GM10266 (cell line): Measurements from ENCODE around the gene COL1A2.

ENCODE experiments used
- DNase-seq: peaks from one replicate; pipeline ENCODE4 v3.0.0; 2012; ENCODE audit errors: extremely low spot score
- CTCF ChIP-seq: IDR thresholded peaks from 2 replicates; pipeline ENCODE4 v1.5.1; 2012; ENCODE audit warnings: mild to moderate bottlenecking, low read depth; ENCODE audit not compliant: control insufficient read depth, insufficient read depth; ENCODE audit errors: missing control alignments

The COL1A2 gene

GRCh38 chr7:94367949-94368348 is 26.7 kb upstream of the COL1A2 start:
- no peak for DNase-seq
- TF ChIP-seq CTCF: no peak

- DNase-seq: no peak
Measured at GRCh38 chr7:94368371-94368791, 26.3 kb upstream of the COL1A2 start.

GRCh38 chr7:94374231-94374630 is 20.5 kb upstream of the COL1A2 start:
- DNase-seq: no peak

More at GRCh38 chr7:94368371-94368791, 26.3 kb upstream of the COL1A2 start:
- no peak for TF ChIP-seq CTCF

GRCh38 chr7:94374721-94375566 is 19.8 kb upstream of the COL1A2 start:
- no peak for DNase-seq

More at GRCh38 chr7:94374231-94374630, 20.5 kb upstream of the COL1A2 start:
- no peak for TF ChIP-seq CTCF

GRCh38 chr7:94375691-94376090 is 19.0 kb upstream of the COL1A2 start:
- DNase-seq: no peak
- no peak for TF ChIP-seq CTCF

More at GRCh38 chr7:94374721-94375566, 19.8 kb upstream of the COL1A2 start:
- no peak for TF ChIP-seq CTCF

- TF ChIP-seq CTCF: no peak
- DNase-seq: no peak
Measured at GRCh38 chr7:94376281-94376680, 18.4 kb upstream of the COL1A2 start.

- no peak for TF ChIP-seq CTCF
- no peak for DNase-seq
Measured at GRCh38 chr7:94378356-94378755, 16.3 kb upstream of the COL1A2 start.
